Muscle layer of duodenum (tissue), 2 donors: ENCODE data around the gene DZIP1L.
"Not testable (repeated sequence)": the region's sequence is repeated elsewhere in the genome, so short reads cannot be mapped to it uniquely, and the experiment has no call there.

Experiments
- H3K27ac ChIP-seq: one replicate; pipeline ENCODE4 v1.7.0; 2013; ENCODE audit warnings: mild to moderate bottlenecking, low read length
- H3K27me3 ChIP-seq: one replicate; pipeline ENCODE4 v1.7.0; 2013; ENCODE audit warnings: low read depth, mild to moderate bottlenecking, control low read depth, low read length
- H3K36me3 ChIP-seq, 2 donors: one replicate each; pipeline ENCODE4 v1.7.0; 2013; ENCODE audit warnings: low read length in 2 of 2, control low read depth in 1 of 2, mild to moderate bottlenecking in 1 of 2; ENCODE audit not compliant: insufficient read depth in 2 of 2, control insufficient read depth in 1 of 2
- H3K4me1 ChIP-seq, 2 donors: one replicate each; pipeline ENCODE4 v1.7.0; 2013; ENCODE audit warnings: low read length in 2 of 2, mild to moderate bottlenecking in 2 of 2, control low read depth in 1 of 2, moderate library complexity in 1 of 2; ENCODE audit not compliant: insufficient read depth in 2 of 2, control insufficient read depth in 1 of 2
- H3K4me3 ChIP-seq, 2 donors: one replicate each; pipeline ENCODE4 v1.7.0; 2013; ENCODE audit warnings: low read length in 2 of 2, low read depth in 1 of 2, mild to moderate bottlenecking in 1 of 2
- H3K9me3 ChIP-seq, 2 donors: one replicate each; pipeline ENCODE4 v1.7.0; 2013; ENCODE audit warnings: low read length in 2 of 2, control low read depth in 1 of 2, mild to moderate bottlenecking in 1 of 2; ENCODE audit not compliant: control insufficient read depth in 1 of 2
- donor health status: healthy.

Gene DZIP1L

GRCh38 chr3:138112362-138112761 lies 3.0 kb downstream of the DZIP1L start:
- H3K27me3 ChIP-seq, result no peaks in the 10 kb centered on the region

GRCh38 chr3:138105598-138105997 lies 9.8 kb downstream of the DZIP1L start:
- no peak overlapping the region for H3K4me3 ChIP-seq
- no peaks in the 10 kb centered on the region for H3K9me3 ChIP-seq
- H3K36me3 ChIP-seq, result peaks cover 0 to 33% of the 10 kb centered on the region in 2 donors
- H3K27ac ChIP-seq, result no peak overlapping the region
- no peaks in the 10 kb centered on the region for H3K4me1 ChIP-seq
- no peaks in the 10 kb centered on the region for H3K27me3 ChIP-seq

More at GRCh38 chr3:138112362-138112761, 3.0 kb downstream of the DZIP1L start:
- Histone ChIP-seq H3K27ac (no peak overlapping the region), H3K9me3 (no peaks in the 10 kb centered on the region), H3K36me3 (peaks cover 0 to 3% of the 10 kb centered on the region in 2 donors), H3K4me3 (no peak overlapping the region), H3K4me1 (peaks cover 5 to 12% of the 10 kb centered on the region in 2 donors)

GRCh38 chr3:138103466-138103865 lies 11.9 kb downstream of the DZIP1L start:
- Histone ChIP-seq H3K4me1 (no peaks in the 10 kb centered on the region), H3K27me3 (no peaks in the 10 kb centered on the region), H3K36me3 (peaks cover 0 to 43% of the 10 kb centered on the region in 2 donors), H3K4me3 (no peak overlapping the region), H3K27ac (no peak overlapping the region), H3K9me3 (no peaks in the 10 kb centered on the region)

GRCh38 chr3:138101351-138101940 lies 14.0 kb downstream of the DZIP1L start:
- peaks cover 0 to 51% of the 10 kb centered on the region in 2 donors for H3K36me3 ChIP-seq
- H3K27ac ChIP-seq, H3K27me3 ChIP-seq, H3K4me3 ChIP-seq, H3K9me3 ChIP-seq, H3K4me1 ChIP-seq: not testable (repeated sequence)

- H3K27ac ChIP-seq, result no peak overlapping the region
- H3K27me3 ChIP-seq, result no peaks in the 10 kb centered on the region
- H3K36me3 ChIP-seq, result peaks cover 6 to 58% of the 10 kb centered on the region in 2 donors
- H3K4me3 ChIP-seq, result no peak overlapping the region
- no peaks in the 10 kb centered on the region for H3K9me3 ChIP-seq
- no peaks in the 10 kb centered on the region for H3K4me1 ChIP-seq
Observed at GRCh38 chr3:138099417-138099816, 16.0 kb downstream of the DZIP1L start.

- no peaks in the 10 kb centered on the region for H3K4me1 ChIP-seq
- H3K36me3 ChIP-seq, result peaks cover 11 to 60% of the 10 kb centered on the region in 2 donors
- no peak overlapping the region for H3K27ac ChIP-seq
- H3K4me3 ChIP-seq, result no peak overlapping the region
- no peaks in the 10 kb centered on the region for H3K9me3 ChIP-seq
- no peaks in the 10 kb centered on the region for H3K27me3 ChIP-seq
Observed at GRCh38 chr3:138097192-138098172, 17.9 kb downstream of the DZIP1L start.

- Histone ChIP-seq H3K27ac (no peak overlapping the region), H3K9me3 (no peaks in the 10 kb centered on the region)
Observed at GRCh38 chr3:138093721-138094120, 21.7 kb downstream of the DZIP1L start.

GRCh38 chr3:138092023-138092422 lies 23.4 kb downstream of the DZIP1L start:
- no peaks in the 10 kb centered on the region for H3K27me3 ChIP-seq
- no peak overlapping the region for H3K27ac ChIP-seq
- no peaks in the 10 kb centered on the region for H3K9me3 ChIP-seq
- H3K4me3 ChIP-seq, result no peak overlapping the region
- peaks cover 24 to 47% of the 10 kb centered on the region in 2 donors for H3K36me3 ChIP-seq
- no peaks in the 10 kb centered on the region for H3K4me1 ChIP-seq

More at GRCh38 chr3:138093721-138094120, 21.7 kb downstream of the DZIP1L start:
- Histone ChIP-seq H3K36me3 (peaks cover 18 to 40% of the 10 kb centered on the region in 2 donors), H3K27me3 (no peaks in the 10 kb centered on the region), H3K4me1 (no peaks in the 10 kb centered on the region), H3K4me3 (no peak overlapping the region)

- peaks cover 28 to 47% of the 10 kb centered on the region in 2 donors for H3K36me3 ChIP-seq
- H3K27ac ChIP-seq, result no peak overlapping the region
- H3K27me3 ChIP-seq, result no peaks in the 10 kb centered on the region
- no peaks in the 10 kb centered on the region for H3K4me1 ChIP-seq
- no peak overlapping the region for H3K4me3 ChIP-seq
- H3K9me3 ChIP-seq, result no peaks in the 10 kb centered on the region
Observed at GRCh38 chr3:138089091-138089490, 26.3 kb downstream of the DZIP1L start.

- H3K36me3 ChIP-seq, result peaks cover 28 to 49% of the 10 kb centered on the region in 2 donors
Observed at GRCh38 chr3:138085745-138086144, 29.7 kb downstream of the DZIP1L start.

GRCh38 chr3:138084196-138084595 lies 31.2 kb downstream of the DZIP1L start:
- Histone ChIP-seq H3K27me3 (no peaks in the 10 kb centered on the region), H3K27ac (no peak overlapping the region), H3K36me3 (peaks cover 28 to 51% of the 10 kb centered on the region in 2 donors), H3K4me3 (no peak overlapping the region), H3K9me3 (no peaks in the 10 kb centered on the region), H3K4me1 (no peaks in the 10 kb centered on the region)

More at GRCh38 chr3:138085745-138086144, 29.7 kb downstream of the DZIP1L start:
- H3K4me3 ChIP-seq, H3K27ac ChIP-seq, H3K27me3 ChIP-seq, H3K4me1 ChIP-seq, H3K9me3 ChIP-seq: not testable (repeated sequence)
